Stimulated activated CD4-positive, alpha-beta T cell treated with anti-CD3 and anti-CD28 coated beads, Interleukin-4, amount 100 ng/mL, for 4 hours (primary cell): Measurements from ENCODE around the gene CAMTA1.

Experiments used
- DNase-seq, 2 experiments: peaks; one replicate each; pipeline ENCODE4 v3.0.0-alpha.2; 2020

CAMTA1 gene

DNA sequence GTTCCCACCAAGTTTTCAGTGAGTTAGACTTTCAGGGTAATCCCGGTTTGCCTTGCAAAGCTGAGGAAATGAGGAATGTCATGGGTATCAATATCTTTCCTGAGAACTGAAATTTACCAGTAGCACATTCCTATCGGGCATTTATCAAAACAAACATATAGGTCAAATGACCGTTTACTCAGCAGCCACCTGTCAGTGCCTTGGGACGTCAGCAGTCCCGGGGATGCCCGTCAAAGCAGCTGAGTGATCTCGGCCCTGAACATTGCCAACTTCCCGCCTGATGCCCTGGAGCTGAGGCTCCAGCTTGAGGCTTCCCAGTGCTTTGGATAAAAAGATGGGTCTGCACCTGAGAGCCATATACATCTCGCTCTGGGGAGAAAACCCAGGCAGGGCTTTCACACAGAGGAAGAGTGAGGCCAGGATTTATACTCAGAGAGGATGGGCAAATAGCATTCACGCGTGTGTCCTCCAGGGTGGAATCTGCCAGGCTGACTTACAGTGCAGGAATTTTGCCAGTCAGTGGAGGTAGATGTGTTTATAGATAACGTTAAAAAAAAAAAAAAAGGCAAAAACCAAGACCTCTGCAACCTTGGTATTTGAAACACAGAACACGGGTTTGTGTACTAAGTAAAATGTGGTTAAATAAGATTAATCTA, 550.1 kb downstream of the CAMTA1 start:
- no peak for DNase-seq

DNA sequence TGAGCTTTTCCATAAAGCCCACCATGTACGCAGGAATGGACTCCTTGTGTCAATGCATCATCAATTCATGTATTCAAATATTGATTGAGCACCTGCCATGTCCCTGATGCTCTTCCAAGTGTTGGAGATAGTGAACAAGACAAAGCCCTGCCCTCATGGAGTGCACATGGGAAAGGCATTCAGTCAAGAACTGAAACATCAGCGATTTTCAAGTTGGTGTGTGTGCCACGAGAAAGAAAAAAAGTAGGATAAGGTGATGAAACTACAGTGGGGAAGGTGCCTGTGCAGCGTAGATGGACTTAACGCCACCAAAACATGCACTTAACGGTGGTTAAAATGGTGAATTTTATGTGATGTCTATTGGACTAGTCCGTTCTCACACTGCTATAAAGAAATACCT, 553.2 kb downstream of the CAMTA1 start:
- no peak for DNase-seq

DNA sequence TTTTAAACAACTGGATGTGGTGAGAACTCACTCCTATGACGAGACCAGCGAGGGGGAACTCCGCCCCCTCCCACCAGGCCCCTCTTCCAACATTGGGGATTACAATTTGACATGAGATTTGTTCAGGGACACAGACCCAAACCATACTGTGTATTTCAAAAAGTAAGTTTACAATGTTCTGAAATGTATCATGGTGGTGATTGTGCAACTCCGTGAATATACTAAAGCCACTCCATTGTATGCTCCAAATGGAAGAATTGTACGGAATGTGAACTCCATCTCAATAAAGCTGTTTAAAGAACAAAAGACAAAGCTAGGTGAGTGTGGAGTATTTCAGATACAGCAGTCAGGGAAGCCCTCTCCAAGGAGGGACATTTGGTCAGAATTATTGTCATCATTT, 553.8 kb downstream of the CAMTA1 start:
- no peak for DNase-seq

DNA sequence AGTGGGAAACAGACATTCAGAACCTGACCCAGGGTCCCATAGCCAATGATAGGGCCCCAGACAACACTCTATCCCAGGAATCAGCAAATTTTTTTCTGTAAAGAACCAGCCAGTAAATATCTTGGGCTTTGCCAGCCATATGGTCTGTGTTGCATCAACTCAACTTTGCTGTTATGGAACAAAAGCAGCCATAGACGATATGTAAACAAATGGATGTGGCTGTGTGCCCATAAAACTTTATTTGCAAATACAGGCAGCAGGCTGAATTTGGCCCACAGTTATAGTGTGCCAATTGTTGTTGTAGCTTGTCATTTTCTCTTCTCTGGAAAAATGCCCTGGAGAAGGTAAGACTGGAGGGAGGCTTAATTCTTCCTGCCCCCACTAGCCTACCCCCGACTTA, 554.7 kb downstream of the CAMTA1 start:
- DNase-seq, result no peak

DNA sequence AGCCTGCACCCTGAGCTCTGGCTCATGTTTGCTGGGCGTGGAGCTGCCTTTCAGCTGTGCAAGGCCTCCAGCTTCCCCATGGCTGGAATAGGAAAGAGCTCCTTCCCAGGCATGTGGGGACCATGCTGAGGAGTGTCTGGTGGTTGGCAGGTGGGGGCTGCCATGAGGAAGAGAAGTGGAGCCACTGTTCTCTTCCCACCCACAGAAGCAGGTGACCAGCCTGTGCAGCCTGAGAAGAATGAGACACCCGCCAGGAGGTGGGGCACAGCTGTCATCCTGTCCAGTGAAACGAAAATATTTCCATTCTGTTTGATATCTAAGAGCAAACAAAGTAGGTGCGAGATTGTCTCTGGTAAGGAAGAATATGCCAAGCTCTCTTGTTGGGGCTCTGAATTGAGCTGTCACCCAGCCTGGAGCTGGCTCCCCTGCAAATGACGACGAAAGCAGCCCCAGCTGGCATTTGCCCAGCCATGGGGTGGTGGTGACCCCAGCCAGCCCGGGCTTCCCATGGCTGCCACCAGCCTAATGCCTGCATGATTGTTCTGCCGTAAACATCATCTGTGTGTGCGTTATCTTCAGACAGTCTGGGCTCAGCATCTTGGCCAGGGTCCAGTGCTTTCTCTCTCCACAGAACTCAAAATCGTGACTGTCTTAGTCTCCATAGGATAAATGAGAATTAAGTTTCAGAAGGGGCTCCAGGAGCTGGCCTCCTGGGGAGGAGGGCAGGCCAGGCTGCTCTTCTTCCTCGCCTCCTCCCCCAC, 556.1 kb downstream of the CAMTA1 start:
- no peak for DNase-seq

DNA sequence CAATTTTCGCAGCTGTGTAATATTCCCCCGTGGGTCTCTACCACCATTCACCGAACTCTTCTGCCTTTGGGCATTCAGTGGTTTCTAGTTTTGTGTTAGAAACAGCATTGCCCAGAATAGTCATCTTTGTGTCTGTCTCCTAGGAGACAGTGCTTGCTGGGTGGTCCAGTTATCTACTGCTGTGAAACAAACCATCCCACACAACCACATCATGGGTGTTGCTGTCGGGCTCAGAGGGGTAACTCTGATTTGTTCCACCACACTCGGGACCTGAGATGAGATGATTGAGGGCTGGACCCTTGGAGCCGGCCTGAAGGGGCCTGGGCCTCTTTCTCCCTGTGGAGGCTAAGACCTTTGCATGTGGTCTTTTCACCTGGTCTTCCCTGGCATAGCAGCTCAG, 558.6 kb downstream of the CAMTA1 start:
- no peak for DNase-seq

DNA sequence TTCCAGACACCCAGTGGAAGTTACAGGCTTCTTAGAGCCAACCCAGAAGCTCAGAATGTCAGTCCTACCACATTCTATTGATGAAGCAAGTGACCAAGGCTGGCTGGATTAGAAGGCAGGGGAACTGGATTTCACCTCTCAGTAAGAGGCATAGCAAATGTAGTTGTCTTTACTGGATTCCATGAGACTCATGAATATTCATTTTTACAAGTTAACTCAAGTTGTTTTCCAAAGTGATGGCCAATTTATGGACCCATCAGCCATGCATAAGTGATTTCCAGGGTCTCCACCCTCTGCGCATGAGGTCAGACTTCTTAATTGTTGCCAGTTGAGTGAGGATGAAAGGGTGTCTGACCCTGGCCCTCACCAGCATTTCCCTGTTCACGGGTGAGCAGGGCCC, 559.0 kb downstream of the CAMTA1 start:
- DNase-seq, result no peak

DNA sequence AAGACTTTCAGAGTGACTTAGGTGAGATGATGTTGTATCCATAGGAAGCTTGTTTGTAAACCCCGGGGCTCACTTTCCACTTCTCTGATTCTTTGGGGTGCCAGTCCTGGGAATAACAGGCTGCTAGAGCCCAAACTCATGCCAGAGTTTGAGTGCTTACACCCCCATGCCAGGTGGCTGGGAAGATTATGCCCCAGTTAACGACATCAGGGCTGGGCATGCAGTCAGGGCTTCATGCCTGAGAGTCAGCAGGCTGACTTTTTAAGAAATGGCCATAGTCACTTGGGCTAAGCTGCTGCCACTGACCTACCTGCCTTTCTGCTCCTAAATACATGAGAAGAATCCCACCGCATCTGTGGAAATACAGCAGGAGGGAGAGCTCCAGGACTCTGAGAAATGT, 560.3 kb downstream of the CAMTA1 start:
- no peak for DNase-seq

DNA sequence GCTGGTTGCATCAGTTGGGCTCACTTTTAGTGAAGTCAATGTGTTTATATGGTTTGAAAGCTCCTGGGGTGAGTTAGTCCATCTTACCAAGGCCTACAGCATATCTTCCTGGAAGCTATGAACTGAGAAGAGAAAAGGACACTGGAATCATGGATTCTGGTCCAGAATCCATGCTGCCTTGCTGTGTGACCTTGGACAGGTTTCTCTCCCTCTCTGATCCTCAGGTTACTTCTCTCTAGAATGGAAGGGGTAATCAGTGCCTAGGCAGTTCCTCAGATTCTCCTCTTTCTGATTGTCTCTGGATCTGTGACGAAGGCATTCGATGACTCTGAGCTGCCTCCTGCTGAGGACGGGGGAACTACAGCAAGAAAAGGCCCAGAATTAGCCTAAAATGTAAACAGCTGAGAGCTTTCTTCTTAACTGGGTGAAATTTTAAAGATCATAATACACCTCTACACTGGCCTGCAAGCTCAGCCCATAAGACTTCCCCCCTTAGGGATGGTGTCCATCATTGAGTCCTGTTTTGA, 560.9 kb downstream of the CAMTA1 start:
- no peak for DNase-seq

DNA sequence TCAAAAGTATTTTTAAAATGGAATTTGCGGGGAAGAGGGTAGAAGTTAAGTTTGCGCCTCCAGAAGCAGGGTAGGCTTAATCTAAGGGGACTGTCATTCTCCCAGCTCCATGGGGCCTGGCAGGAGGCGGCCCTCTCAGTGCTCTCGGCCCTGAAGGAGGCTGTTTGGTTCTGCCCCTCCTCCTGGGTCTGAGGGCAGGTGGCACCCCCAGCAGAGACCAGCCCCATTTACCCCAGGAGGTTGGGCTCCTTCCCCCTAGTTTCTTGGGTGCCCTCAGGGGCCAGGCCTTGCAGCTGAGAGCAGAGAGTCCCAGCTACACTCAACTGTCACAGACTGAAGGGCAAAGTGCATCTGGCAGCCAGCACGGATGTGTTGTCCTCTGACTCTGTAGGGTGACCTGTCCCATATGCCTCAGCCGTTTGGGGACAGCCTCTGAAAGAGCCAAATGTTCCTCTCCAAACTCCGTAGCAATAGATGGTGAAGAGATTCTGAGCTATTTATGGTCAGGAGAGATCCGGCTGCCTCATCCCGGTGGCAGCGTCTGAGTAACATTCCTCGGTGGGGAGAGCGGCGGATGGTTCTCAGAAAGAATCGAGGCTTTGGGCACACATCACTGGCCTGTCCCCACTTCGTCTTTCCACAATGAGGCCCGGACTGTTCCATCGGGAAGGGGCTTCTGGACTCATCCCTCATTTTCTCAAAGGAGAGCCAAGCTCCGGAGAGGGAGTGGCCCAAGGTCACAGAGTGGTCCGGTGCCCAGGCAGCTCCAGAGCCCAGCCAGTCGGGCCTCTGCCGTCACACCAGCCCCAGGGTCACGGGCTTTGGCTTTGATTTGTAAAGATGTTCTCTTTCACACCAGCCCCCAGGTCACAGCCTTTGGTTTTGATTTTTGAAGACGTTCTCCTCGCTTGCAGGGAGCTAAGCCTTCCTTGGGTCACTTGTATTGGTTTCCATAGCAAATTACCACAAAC, 561.6 kb downstream of the CAMTA1 start:
- DNase-seq, result no peak

DNA sequence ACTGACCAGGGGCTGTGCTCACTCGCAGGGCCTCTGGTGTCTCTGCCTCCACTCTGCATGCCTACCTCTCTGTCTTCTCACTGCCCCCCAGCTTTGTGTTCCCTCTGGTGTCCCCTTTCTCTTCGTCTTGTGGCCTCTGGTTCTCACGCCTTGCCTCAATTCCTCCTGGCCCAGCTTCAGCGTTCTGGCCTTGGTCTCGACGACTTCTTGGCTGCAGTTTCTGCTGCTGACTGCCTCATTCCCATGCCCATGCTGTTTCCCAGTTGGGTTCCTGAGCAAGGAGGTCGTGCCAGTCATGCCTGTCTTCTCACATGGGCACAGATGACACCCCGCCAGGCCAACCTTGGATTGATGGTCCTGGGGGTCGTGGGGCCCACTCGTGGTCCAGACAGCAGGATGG, 562.8 kb downstream of the CAMTA1 start:
- no peak for DNase-seq

DNA sequence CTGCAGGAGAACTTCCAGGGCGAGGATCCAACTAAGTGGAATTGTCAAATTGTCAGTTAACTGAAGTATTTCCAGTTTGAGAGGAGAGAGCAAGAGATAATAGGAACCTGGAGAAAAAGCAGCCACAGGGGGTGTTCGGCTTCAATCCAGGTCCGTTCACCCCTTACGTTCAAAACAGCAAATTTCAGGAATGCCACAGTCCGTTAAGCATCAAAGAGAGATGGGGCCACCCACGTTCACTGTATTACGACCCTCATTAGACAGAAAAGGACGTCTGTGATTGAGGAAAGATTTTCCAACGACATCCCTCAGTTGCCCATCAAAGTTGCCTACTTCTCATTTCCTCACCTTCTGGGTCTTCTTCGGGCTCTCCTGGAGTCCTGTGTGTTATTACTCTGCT, 563.3 kb downstream of the CAMTA1 start:
- DNase-seq, result no peak

DNA sequence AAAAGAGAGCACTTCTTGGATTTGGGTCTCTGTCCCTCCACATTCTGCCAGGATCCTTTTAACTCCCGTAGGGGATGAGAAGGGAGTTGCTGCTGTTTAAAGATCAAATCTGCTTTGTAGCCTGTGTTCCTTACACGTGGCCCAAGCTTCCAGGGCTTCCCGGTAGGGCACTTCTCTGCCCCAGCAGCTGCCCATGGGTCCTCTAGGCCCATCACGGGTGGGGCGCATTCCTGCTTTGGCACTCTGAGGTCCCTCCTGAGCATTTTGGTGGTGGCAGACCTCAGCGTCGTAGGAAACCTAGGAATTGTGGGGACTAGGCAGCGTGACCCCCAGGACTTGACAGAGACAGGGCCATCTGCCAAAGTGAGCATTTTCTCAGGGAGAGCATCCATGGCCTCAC, 565.5 kb downstream of the CAMTA1 start:
- no peak for DNase-seq

DNA sequence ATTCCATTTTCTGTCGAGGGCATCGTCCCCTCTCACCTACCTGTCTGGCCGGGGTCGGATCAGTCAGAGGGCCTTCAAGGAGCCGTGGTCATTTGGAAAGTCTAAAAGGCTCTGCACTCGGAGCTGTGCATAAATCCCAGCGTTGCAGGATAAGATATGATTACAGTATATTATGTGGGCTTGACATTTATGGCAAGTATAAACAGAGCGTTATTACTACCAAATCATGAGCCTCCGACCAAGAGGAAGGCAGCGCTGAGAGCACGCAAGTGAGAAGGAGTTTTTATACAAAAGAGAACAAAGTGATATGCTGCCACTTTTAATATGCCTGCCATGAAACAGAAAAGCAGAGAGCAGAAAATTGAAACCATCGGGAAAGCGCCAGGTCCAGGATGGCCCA, 566.4 kb downstream of the CAMTA1 start:
- DNase-seq, result no peak

DNA sequence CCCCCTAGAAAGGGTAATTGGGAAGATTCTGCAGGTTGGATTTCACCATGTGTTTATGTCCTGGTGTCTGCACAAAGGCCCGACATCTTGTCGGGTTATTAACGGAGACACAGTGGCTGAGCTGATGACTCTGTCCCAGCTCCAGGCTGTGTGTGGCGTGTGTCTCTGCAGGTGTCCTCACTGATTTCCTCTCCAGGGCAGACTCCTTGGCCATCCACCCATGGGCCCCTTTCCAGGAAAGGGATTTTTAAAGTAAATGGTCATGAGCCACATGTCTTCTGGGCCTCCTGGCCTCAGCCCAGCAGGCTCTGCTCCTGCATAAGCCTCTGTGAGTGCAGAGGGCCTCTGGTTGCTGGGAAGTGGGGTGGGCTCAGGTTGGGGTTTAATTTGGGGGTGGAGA, 567.1 kb downstream of the CAMTA1 start:
- no peak for DNase-seq

DNA sequence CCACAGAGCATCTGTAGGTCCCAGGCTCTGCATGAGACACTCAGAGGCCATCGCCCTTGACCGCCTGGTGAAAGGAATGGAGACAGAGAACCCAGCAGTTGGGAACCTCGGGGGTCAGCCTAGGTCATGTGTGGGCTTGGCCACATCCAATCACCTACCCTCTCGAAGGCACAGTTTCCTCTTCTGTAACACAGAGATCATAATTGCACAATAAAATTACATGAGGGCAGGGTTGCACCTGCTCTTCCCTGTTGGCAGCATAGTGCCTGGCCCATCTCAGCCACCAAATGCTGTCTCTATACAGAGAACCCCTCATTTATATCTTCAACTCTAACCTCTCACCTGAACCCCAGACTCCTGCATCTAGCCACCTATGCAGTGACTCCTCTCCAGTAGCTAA, 567.7 kb downstream of the CAMTA1 start:
- DNase-seq, result no peak

DNA sequence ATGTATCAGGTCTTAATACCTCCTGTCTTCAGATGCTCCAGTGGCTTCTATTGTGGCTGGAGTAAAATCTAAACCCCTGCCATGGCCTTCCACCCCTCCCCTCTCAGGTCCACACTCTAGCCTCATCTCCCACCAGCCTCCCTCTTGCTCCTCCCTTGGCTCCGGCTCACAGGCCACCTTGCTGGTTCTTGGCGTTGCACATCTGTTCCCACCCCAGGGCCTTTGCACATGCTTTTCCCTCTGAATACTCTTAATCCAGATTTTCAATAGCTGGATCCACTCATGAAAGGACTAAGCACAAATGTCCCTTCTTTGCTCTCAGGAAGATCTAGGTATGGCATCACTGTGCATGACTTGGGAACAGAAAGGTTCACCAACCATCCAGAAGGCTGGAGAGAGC, 570.4 kb downstream of the CAMTA1 start:
- DNase-seq, result no peak

DNA sequence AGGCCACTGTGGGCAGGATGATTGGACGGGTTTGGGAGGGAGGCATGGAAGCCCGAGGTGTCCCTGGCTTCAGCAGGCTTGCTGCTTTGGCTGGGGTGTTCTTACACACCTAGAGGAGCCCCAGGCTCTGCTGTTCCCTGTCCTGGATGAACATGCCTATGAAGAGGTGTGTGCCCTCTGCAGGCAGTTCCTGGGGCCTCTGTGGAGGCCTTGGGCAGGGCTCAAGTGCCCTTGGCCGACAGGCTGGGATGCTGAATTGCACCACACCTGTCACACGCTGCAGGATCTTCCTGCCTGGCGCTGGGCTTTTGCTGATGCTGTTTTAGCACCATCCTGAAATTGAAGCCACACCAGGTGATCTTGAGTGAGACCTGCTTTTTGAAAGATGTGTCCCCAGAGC, 570.8 kb downstream of the CAMTA1 start:
- DNase-seq, result no peak

DNA sequence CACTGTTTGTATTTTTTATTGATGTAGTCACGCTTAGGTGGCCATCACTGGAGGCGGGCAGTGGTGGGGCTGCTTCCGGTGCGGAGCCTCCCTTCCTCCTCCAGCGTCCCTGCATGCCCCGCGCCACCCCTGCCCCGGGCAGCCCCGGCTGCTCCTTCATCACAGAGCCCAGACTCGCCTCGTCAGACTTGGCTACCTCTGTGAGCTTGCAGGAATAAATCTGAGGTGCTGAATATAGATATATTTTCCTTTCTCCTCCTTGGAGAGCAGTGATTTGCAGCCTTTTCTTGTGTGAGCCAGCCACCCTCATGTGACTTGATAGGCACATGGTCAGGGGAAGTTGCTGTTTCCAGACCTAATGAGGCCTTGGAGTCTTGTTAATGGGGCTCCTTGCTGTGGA, 573.2 kb downstream of the CAMTA1 start:
- no peak for DNase-seq

DNA sequence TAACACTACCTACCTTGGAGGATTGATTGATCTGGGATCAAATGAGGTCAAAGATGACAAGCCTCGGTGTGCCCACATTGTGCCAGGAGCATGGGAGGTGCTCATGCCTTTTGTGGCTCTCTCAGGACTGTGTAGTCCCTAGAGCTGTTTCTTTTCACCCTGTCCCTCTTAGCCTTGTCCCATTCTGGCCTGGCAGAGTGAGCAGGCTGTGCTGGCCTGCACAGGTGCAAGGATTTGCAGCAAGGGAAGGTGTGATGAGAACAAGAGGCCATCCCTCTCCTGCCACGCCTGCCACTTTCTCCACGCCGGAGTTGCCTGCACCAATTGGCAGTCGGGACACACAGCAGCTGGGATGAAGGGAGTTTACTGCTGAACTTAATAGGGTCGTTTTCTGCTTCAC, 575.3 kb downstream of the CAMTA1 start:
- no peak for DNase-seq

DNA sequence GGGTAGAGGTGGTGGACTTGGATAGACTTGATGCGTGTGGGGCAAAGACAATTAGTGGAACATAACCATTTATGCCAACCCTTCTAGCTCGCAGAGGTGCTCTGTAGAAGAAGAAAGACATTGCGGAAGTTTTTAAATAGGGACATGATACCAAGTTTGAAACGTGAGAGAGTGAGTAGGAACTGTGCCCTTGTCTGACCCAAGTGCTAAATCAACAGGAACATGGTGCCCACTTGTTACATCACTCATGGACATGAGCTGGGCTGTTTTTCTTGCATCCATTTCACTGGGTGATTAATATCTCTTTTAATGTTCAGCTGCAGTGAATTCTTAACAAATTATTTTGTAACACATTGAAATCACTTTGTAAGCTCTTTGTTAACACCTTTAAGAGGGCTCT, 577.7 kb downstream of the CAMTA1 start:
- no peak for DNase-seq

DNA sequence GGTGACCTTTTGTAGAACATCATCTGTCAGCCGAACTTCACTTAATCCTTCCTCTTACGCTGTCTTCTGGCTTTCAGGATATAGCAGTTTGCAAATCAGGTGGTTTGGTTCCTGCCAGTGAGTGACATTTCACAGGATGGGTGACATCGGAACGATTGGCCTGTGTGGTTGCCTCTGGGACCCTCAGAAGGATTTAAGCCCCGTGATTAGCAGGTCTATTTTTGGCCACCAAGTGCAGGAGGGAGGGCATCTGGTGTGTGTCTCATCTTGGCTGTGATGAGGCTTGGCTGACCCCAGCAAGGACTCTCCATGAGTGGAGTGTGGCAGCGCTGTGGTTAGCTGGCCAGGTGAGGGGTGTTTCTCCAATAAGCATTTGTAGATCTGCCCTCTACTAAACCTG, 578.2 kb downstream of the CAMTA1 start:
- DNase-seq, result no peak

DNA sequence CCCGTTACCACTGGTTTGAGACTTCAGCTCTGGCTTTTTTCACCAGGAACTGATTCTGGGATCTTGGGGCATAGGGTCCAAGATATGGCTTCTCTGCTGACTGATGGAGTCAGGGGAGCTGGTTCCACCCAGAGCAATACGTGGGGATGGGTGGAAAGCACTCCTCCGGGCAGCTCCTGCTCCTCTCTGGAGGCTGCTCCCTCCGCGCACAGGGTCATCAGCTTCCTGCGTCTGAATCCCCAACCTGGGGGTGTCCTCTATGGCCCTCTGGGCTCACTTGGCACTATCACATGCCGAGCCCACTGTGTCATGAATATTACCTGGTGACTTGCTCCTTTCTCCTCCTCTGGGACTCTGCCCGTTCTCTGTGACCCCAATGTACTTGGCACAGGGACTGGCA, 580.5 kb downstream of the CAMTA1 start:
- DNase-seq, result no peak
